Measurements from ENCODE around the gene DPH5.

The DPH5 gene

GRCh38 chr1:101006553-101006952 is 19.0 kb downstream of the DPH5 start:
- TF ChIP-seq POLR2AphosphoS5 (IDR thresholded peaks at IDR 0.05; ENCODE audit: low read depth, low read length) (no peak), TAF1 (IDR thresholded peaks at IDR 0.05; ENCODE audit: borderline replicate concordance, insufficient read depth, low read length) (no peak), SIN3A (IDR thresholded peaks at IDR 0.05; ENCODE audit: borderline replicate concordance, insufficient read depth, low read length) (no peak), REST (IDR thresholded peaks at IDR 0.05; ENCODE audit: insufficient read depth in 1 of 2, low read depth in 2 of 2, low read length in 2 of 2) (no peak), FOXP2 (optimal IDR thresholded peaks at IDR 0.05; ENCODE audit: borderline replicate concordance, extremely low read depth, extremely low read length, insufficient read depth) (no peak)

- TF ChIP-seq REST (IDR thresholded peaks at IDR 0.05; ENCODE audit: insufficient read depth in 1 of 2, low read depth in 2 of 2, low read length in 2 of 2) (no peak), TAF1 (IDR thresholded peaks at IDR 0.05; ENCODE audit: borderline replicate concordance, insufficient read depth, low read length) (no peak), FOXP2 (optimal IDR thresholded peaks at IDR 0.05; ENCODE audit: borderline replicate concordance, extremely low read depth, extremely low read length, insufficient read depth) (no peak)
These were observed 19.7 kb downstream of the DPH5 start for GRCh38 chr1:101005871-101006270.

GRCh38 chr1:101005183-101005582 is 20.4 kb downstream of the DPH5 start:
- TF ChIP-seq SIN3A (IDR thresholded peaks at IDR 0.05; ENCODE audit: borderline replicate concordance, insufficient read depth, low read length) (no peak), REST (IDR thresholded peaks at IDR 0.05; ENCODE audit: insufficient read depth in 1 of 2, low read depth in 2 of 2, low read length in 2 of 2) (no peak), POLR2AphosphoS5 (IDR thresholded peaks at IDR 0.05; ENCODE audit: low read depth, low read length) (no peak)

GRCh38 chr1:101004670-101005069 is 20.9 kb downstream of the DPH5 start:
- TF ChIP-seq FOXP2 (optimal IDR thresholded peaks at IDR 0.05; ENCODE audit: borderline replicate concordance, extremely low read depth, extremely low read length, insufficient read depth) (no peak), POLR2AphosphoS5 (IDR thresholded peaks at IDR 0.05; ENCODE audit: low read depth, low read length) (no peak), REST (IDR thresholded peaks at IDR 0.05; ENCODE audit: insufficient read depth in 1 of 2, low read depth in 2 of 2, low read length in 2 of 2) (no peak), TAF1 (IDR thresholded peaks at IDR 0.05; ENCODE audit: borderline replicate concordance, insufficient read depth, low read length) (no peak), SIN3A (IDR thresholded peaks at IDR 0.05; ENCODE audit: borderline replicate concordance, insufficient read depth, low read length) (no peak)

GRCh38 chr1:101004061-101004460 is 21.5 kb downstream of the DPH5 start:
- TF ChIP-seq POLR2AphosphoS5 (IDR thresholded peaks at IDR 0.05; ENCODE audit: low read depth, low read length): no peak
- no peak for TF ChIP-seq REST (IDR thresholded peaks at IDR 0.05; ENCODE audit: insufficient read depth in 1 of 2, low read depth in 2 of 2, low read length in 2 of 2)
- no peak for TF ChIP-seq SIN3A (IDR thresholded peaks at IDR 0.05; ENCODE audit: borderline replicate concordance, insufficient read depth, low read length)
- TF ChIP-seq FOXP2 (optimal IDR thresholded peaks at IDR 0.05; ENCODE audit: borderline replicate concordance, extremely low read depth, extremely low read length, insufficient read depth): no peak
- TF ChIP-seq TAF1 (IDR thresholded peaks at IDR 0.05; ENCODE audit: borderline replicate concordance, insufficient read depth, low read length): no peak

Measured in PFSK-1 (cell line).